OCI-M2 (cell line): Measurements from ENCODE around the gene ANKRD13D.
"Not testable (repeated sequence)": the region's sequence is repeated elsewhere in the genome, so short reads cannot be mapped to it uniquely, and the experiment has no call there.

Source experiments
- DNase-seq: peaks from one replicate; lab custom pipeline; 2025; ENCODE audit not compliant: unreplicated experiment; lab: John Stamatoyannopoulos, UW

The ANKRD13D gene

DNA sequence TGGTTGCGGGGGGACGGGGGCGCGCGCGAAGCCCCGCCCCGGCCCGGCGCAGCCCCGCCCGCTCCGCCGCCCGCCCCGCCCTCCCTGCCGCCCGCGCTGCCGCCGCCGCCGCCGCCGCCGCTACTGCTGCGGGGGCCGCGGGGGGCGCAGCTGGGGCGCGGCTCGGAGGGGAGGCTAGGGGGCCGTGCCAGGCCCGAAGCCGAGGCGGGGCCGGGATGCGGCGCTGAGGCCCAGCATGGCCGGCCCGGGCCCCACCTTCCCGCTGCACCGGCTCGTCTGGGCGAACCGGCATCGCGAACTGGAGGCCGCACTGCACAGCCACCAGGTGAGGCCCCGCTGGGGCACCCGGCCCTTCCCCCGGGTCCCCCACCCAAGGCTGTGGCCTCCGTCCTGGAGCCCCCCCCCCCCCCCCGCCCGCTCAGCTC, at the start of gene ANKRD13D:
ANKRD13D (plus strand) TSS at position 78 of the 425 bp plus-strand sequence; CDS start at position 236, 158 bp downstream.
- no peak for DNase-seq

DNA sequence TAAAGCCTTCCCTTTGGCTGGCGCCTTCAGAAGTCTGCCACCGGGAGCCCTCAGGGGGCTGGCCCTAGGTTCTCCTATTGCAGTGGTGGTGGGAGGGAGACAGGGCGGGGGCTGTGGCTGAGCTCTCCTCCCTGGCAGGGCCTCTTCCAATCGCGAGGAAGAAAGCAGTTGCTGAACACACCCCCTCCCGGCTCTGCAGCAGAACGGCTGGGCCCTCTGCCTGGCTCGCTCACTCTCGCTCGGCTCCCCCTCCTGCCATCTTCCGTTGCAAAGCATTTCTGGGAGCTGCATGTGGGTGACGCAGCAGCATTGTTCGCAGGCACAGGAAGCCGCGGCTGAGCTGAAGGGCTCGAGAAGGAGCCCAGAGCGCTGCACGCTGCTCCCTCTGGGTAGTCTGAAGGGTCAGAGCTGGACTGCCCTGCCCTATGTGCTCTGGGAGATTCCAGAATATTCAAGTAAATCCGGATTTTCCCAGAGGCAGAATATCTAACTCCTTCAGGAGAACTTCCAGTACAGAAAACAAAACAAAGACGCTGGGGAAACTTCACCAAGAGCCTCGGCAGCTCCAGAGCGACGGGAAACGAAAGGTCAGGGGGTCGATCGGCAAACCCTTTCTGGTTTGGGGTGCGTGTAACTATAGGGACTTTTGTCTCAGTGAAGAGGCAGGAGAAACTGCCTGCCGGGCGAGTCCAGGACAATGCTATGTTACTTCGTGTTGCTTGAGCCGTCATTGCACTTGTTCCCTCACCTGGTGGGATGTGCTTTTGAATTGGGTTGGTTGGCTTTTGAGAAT, 49.1 kb upstream of the ANKRD13D start:
- DNase-seq = peak; percentile 69

DNA sequence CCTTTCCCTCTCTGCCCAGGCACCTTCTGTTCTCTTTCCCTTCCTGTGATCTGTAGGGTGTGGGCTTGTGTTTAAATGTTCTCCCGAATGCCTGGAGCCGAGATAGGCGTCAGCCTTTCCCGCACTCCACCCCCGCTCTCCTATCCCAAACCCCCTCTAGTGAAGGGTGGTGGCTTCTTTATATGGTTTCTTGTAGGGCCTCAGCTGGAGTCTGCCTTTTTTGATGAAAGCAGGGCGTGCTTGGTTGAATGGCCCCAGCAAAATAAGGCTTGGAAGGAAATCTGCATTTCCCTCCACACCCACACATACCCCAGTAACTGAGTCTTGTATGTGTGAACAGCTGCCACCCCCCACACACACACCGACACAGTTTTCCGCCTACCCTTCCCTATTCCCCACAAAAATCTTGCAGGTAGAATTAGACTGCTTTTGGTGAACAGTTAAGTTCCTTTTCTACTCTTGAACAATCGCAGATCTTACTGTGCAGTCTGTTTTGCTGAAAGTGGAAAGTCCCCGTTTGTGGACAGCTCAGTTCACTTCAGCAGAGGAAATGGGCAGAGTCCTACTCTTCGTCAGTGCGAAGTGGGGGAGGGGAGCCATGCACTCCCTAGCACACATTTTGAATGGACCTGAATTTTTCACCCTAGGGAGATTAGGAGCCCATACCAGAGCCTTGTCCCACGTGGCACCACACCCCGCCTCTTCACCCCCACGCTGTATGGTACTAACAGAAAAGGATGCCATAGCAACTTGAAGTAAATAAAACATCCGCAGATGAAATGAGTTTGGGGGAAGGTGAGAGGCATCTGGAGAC, 48.3 kb upstream of the ANKRD13D start:
- DNase-seq = no peak

DNA sequence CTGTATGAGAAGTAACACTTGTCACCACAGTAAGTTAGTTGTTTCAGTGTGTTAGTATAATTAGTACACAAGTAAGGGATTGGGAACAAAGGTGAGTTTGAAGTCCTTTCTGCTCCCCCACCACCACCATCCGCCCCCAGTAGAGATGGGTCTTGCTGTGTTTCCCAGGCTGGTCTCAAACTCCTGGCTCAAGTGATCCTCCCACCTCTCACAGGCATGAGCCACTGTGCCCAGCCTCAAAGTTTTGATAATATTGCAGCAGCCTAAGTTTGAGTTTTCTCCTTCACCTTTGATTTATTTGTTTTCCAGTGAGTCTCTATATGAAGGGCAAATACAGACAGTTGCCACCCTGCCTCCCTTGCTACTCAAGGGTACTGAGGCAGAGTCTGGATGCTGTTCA, 46.6 kb upstream of the ANKRD13D start:
- DNase-seq = no peak

DNA sequence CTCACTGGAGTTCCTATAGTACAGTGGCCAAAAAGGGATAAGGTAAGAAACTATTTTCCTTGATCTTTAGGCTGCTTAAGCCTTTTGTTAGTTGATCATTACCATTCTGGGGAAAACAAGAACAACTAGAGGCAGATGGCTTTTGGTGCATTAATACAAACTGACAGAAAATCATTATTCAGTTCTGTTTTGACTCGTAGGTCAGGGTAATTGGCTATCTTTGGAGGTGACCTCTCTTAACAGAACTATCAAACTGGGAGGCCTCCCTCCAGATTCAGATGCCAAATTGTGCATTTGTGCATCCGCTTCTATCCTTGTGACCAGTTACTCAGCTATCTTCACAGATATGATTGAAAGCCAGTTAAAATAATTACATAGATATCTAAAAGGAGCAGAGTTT, 46.1 kb upstream of the ANKRD13D start:
- no peak for DNase-seq

DNA sequence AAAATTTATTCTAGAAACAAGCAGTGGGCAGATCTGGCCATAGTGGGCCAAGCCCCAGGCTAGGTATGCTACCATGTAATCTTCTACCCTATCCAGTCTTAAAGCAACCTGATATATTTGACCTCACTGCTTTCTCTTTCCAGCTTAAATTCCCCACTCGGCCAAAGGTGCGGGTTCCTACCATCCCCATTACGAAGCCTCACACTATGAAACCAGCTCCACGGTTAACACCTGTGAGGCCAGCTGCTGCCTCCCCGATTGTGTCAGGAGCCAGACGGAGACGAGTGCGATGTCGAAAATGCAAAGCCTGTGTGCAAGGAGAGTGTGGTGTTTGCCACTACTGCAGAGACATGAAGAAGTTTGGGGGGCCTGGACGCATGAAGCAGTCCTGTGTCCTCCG, 44.1 kb upstream of the ANKRD13D start:
- no peak for DNase-seq

DNA sequence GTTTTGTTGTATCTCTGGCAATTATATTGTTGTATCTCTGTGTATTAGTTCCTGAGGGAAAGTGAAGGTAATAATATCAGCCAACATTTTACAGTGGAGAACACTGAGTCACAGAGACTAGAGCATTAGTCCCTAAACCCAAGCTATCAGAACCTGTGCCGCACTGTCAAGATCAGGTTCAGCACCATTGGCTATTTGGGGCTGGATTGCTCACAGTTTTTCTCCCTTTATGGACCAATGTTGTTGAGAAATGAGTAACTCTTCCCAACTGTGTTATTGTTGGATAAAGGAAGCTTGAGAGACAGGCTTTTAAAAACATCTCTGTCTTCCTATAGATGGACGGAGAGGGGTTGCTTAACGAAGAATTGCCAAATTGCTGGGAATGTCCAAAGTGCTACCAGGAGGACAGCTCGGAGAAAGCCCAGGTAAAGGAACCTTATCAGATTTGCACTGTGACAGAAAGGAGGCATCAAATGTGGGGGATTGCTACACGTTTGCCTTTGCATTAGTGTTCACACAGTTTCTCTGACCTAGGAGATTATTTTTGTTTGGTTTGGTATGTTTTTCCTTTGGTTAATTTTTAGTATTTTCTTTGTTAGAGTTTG, 41.1 kb upstream of the ANKRD13D start:
- no peak for DNase-seq

DNA sequence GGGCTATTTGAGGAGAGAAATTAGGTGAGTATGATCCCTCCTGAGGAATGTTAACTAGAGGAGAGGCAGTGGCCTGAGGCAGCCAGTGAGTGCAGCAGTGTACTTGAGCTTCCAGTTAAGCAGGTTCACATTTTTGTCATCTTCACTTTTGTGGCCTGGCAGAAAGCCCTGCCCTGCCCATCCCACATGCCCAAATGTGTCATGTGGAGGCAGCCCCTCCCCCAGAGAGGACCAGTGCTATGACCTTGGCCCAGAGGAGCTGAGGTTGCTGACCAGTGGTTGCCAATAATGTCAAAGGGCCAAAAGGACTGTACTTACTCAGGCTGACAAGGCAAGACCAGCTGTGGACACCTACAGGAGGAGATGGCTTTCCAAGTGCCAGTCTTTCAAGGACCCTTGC, 40.5 kb upstream of the ANKRD13D start:
- DNase-seq = no peak

DNA sequence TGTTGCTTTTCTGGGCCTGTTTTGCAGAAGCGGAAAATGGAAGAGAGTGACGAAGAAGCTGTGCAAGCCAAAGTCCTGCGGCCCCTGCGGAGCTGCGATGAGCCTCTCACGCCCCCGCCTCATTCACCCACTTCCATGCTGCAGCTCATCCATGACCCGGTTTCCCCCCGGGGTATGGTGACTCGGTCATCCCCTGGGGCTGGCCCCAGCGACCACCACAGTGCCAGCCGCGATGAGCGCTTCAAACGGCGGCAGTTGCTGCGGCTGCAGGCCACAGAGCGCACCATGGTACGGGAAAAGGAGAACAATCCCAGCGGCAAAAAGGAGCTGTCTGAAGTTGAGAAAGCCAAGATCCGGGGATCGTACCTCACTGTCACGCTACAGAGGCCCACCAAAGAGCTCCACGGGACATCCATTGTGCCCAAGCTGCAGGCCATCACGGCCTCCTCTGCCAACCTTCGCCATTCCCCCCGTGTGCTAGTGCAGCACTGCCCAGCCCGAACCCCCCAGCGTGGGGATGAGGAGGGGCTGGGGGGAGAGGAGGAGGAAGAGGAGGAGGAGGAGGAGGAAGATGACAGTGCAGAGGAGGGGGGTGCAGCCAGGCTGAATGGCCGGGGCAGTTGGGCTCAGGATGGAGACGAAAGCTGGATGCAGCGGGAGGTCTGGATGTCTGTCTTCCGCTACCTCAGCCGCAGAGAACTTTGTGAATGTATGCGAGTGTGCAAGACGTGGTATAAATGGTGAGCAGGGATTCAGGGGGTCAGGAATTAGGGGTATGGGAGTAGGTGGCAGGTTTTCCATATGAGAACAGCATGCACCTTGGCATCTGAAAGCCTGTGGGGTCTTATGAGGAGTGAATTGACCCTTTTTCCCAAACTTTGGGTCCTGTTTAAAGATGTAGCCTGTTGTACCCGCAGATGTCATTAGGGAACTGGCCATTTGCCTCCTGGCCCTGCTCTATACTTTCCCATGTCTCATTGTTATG, 38.8 kb upstream of the ANKRD13D start:
- no peak for DNase-seq

DNA sequence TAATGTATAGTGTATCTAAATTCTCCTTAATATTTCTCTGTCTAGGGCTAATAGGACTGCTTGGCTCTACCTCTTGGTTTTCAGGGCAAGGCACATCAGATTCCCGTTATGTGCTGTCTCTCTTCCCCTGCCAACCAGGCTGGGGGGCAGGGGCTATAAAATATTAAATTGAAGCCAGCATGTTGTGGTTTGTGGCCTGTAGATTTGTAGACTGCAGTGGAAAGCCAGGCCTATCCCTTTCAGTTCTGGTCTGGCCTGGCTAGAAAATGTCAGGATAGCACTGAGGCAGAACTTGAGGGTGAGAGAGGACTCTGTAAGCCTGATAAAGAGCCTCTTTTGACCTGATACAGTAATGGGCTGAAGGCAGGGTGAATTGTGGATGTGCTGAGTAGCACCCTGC, 37.3 kb upstream of the ANKRD13D start:
- no peak for DNase-seq

DNA sequence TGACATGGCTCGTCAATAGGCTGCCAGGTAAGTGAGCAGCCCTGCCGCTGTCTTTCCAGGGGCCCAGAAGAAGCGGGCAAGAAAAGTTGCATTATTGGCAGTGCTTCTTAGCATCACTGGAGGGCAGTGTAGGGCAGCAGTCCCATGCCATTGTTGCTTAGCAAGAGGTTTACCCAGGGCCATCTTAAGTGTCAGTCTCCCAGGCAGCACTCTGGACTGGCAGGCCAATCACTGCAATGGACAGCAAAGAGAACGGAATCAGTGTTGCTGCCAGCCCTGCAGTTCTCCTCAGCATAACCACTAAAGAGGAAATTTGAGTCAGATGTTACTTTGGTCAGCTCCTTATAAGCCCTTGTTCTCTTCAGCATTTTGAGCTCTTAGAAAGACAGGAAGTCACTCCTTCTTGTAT, 36.3 kb upstream of the ANKRD13D start:
- DNase-seq = no peak

DNA sequence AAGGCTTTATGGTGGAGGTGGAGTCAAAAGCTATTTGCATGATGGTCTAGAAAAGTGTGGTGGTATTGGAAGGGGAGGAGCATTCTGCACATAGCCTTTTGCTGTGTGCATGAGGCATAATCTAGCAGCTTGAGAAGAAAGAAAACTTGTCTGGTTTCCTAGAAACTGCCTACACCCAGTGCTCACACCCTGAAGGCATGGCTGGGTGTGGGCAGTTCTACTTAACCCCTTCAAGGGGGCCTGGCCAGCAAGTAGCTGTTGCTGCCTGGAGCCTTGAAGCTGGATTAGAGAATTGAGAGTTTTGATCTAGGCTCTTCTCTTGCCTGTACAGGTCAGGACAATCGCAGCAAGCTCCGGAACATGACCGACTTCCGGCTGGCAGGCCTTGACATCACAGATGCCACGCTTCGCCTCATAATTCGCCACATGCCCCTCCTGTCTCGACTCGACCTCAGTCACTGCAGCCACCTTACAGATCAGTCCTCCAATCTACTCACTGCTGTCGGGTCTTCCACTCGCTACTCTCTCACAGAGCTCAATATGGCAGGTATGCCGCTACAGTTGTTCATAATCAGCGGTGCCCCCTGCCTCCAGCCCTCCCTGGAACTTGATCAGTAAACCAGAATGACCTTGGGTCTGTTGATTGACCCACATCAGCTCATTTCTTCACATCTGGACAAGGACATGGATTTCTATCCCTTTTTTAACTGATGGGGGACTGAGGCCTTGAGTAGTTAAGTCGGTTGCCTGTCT, 35.1 kb upstream of the ANKRD13D start:
- no peak for DNase-seq

DNA sequence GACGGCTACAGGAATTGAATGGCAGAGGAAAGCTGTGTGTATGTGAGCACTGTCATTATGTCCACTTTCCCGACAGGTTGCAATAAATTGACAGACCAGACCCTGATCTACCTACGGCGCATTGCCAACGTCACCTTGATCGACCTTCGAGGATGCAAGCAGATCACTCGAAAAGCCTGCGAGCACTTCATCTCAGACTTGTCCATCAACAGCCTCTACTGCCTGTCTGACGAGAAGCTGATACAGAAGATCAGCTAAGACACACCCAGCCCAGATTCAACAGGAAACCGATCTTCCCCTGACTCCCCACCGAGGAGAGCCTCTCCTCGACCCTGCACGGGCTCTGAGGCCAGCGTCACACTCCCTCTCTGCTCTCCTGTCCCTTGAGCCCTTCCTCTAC, 34.3 kb upstream of the ANKRD13D start:
- no peak for DNase-seq

DNA sequence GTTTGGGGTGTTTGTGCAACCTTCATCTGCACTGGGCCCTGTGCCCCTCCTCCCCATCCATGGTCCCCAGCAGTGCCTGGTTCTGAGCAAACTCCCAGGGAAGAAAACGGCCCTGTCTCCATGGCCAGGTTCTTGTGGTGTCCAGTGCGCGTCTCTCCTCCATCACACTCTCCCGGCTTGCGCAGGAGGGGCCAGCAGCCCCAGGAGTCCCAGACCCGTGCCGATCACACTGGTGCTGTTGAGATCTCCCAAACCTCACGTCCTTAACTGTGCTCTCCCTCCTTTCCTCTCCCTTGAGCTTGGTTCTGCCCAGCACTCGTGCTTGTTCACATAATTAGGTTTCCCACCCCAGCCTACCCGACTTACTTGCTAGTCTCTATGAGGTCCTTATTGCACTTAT, 33.8 kb upstream of the ANKRD13D start:
- no peak for DNase-seq

DNA sequence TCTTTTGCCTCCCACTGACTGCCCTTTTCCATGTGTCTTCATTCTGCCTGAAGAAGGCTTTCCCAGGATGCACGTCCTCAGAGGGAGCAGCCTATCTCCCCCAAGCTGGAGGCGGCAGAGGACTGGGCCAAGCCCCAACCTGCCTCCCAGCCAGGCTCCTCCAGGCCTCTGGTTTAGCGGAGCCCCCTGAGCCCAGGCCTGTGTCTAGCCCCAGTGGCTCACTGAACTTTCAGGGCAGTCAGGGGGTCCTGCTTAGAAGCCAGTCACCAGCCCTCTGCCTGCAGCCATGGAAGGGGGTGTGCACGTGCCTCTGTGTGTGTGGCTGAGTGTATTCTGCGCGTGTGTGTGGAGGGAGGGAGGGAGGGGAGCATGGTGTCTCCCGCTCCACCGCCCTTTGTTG, 33.2 kb upstream of the ANKRD13D start:
- no peak for DNase-seq

DNA sequence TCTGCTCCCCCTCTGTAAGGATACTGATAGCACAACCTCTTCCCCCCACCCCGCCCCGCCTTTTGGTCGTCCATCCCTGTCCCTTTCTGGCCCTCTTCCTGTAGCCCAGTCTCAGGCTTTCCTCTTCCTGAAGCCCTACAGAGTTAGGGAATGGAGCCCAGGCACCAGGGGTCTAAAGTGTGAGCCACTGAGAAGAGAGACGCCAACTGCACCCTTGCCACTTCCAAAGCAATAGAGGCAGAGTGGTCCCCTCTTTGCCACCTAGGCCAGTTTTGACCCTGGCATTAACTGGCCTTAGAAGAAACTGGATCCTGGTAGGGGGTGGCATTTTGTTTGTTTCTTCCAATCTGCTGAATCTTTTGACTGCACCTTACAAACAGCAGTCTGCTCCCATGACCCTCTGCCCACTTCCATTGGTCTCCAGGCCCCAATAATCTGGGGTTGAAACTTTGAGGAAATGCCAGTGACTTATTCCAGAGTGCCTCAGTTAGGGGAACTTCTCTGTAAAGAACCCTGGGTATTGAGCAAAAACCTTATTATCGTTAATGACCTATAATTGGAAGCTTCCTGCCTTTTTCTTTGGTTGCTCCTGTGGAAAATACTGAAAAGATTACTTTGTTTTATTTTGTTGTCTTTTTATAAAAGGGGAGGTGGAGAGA, 32.5 kb upstream of the ANKRD13D start:
- no peak for DNase-seq

DNA sequence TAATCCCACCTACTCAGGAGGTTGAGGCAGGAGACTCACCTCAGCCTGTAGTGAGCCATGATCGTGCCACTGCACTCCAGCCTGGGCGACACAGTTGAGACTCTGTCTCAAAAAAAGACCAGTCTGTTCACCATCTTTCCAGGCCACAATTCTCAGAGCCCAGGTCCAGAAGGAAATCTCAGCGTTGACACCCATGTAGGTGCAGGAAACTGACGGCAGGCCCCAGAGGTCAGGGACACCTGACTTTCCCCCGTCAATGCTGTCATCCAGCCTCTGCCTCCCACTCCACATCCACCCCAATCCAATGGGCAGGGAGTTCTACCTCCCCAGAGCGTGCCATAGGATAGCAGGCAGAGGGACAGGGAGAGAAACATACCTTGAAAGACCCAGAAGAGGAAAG, 28.7 kb upstream of the ANKRD13D start:
- DNase-seq = no peak

DNA sequence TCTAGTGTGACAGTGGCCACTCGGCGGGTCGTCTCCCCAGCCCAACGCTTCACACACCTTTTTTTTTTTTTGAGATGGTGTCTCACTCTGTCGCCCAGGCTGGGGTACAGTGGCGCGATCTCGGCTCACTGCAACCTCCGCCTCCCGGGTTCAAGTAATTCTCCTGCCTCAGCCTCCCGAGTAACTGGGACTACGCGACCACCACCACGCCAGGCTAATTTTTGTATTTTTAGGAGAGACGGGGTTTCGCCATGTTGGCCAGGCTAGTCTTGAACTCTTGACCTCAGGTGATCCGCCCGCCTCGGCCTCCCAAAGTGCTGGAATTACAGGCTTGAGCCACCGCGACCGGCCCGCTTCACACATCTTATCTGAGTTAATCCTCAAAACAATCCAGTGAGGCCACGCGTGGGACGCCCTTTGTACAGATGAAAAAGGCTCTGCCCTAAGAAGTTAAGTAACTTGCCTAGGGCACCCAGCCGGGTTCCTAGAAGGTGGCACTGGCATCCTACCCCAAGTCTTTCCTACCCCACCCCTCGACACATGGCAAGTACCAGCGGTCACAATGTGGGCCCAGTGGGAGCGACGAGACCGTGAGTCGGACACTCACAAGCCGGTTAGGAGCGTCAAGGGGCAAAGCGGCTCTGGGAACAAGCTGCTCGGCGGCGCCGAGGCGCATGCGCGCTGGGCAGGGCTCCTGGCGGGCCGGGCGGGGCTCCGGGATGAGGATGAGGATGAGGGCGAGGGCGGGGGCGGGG, 28.0 kb upstream of the ANKRD13D start:
- not testable (repeated sequence) for DNase-seq

DNA sequence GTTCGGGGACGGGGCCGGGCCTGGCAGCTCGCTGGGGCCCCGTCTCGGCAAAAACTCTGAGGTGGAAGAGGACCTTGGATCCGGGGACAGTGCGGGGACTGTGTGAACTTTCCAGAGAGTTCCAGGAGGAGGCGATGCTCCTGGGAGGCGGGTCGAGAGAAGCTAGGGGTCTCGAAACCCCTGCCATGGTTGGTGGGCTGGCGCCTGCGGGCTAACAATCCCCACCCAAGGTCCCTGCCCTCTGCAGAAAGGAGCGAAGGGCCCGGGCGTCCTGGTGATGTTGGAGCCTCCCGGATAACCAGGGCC, 27.5 kb upstream of the ANKRD13D start:
- DNase-seq = no peak
